ENCODE measurements around the gene MMP19.

DNA sequence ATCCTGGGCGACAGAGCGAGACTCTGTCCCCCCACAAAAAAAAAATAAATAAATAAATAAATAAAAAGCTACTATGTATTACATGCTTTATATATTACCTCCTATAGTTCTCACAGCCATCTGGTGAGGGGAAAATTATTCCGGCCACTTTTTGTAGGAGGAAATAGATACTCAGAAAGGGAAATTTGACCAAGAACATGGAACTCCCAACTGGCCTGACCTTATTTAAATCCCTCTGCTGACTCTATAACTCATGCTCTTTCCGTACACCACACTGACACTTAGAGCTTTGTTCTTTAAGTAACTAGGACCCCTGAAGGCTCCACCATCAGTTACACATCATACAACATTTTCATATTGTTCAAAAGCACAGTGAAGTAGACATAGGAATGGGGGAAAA lies 2.2 kb upstream of the MMP19 start:
- no peak for TF ChIP-seq POLR2A (IDR thresholded peaks at IDR 0.05; ENCODE audit: low read depth, low read length)
- TF ChIP-seq CEBPB (IDR thresholded peaks at IDR 0.05; ENCODE audit: low read depth, low read length): no peak
